ENCODE measurements around the gene TXK.

The TXK gene

DNA sequence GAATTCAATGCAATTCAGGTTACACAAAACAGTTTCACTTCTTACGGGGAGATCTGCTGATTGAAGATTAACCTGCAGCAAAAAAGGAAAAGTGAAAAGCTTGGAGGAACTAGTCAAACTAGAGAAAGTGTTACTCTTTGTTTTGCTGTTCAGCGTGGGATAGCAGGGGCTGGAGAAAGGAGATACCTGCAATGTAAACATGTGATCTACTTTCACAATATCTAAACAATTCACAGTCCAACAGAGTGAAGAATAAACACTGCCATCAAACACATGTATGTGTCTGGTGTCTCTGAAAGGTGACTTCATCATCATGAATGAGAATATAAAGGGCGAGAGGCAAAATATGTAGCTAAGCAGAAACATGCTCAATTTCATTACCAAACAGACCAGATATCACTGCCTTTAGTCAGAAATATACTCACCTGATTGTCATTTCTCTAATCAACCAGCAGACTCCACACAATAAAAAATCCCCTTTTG, 91.0 kb downstream of the TXK start:
- H3K27ac ChIP-seq (replicated peaks), result no peak overlapping the region
- no peak for TF ChIP-seq GABPA (IDR thresholded peaks at IDR 0.05; ENCODE audit: low read depth)
- TF ChIP-seq, protein P1, sequence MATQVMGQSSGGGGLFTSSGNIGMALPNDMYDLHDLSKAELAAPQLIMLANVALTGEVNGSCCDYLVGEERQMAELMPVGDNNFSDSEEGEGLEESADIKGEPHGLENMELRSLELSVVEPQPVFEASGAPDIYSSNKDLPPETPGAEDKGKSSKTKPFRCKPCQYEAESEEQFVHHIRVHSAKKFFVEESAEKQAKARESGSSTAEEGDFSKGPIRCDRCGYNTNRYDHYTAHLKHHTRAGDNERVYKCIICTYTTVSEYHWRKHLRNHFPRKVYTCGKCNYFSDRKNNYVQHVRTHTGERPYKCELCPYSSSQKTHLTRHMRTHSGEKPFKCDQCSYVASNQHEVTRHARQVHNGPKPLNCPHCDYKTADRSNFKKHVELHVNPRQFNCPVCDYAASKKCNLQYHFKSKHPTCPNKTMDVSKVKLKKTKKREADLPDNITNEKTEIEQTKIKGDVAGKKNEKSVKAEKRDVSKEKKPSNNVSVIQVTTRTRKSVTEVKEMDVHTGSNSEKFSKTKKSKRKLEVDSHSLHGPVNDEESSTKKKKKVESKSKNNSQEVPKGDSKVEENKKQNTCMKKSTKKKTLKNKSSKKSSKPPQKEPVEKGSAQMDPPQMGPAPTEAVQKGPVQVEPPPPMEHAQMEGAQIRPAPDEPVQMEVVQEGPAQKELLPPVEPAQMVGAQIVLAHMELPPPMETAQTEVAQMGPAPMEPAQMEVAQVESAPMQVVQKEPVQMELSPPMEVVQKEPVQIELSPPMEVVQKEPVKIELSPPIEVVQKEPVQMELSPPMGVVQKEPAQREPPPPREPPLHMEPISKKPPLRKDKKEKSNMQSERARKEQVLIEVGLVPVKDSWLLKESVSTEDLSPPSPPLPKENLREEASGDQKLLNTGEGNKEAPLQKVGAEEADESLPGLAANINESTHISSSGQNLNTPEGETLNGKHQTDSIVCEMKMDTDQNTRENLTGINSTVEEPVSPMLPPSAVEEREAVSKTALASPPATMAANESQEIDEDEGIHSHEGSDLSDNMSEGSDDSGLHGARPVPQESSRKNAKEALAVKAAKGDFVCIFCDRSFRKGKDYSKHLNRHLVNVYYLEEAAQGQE (IDR thresholded peaks at IDR 0.05; ENCODE audit: insufficient replicate concordance, low read depth), result no peak
- no peak for TF ChIP-seq POLR2AphosphoS5 (IDR thresholded peaks at IDR 0.05; ENCODE audit: low read depth)
- TF ChIP-seq SPI1 (IDR thresholded peaks at IDR 0.05; ENCODE audit: borderline replicate concordance, low read depth), result no peak
- TF ChIP-seq, protein P2, sequence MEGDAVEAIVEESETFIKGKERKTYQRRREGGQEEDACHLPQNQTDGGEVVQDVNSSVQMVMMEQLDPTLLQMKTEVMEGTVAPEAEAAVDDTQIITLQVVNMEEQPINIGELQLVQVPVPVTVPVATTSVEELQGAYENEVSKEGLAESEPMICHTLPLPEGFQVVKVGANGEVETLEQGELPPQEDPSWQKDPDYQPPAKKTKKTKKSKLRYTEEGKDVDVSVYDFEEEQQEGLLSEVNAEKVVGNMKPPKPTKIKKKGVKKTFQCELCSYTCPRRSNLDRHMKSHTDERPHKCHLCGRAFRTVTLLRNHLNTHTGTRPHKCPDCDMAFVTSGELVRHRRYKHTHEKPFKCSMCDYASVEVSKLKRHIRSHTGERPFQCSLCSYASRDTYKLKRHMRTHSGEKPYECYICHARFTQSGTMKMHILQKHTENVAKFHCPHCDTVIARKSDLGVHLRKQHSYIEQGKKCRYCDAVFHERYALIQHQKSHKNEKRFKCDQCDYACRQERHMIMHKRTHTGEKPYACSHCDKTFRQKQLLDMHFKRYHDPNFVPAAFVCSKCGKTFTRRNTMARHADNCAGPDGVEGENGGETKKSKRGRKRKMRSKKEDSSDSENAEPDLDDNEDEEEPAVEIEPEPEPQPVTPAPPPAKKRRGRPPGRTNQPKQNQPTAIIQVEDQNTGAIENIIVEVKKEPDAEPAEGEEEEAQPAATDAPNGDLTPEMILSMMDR (IDR thresholded peaks at IDR 0.05; ENCODE audit: insufficient read depth, low read length), result no peak
- H3K4me3 ChIP-seq (replicated peaks; ENCODE audit: insufficient read depth, low read length), result no peak overlapping the region
- DNase-seq (ENCODE audit: low read depth in 1 of 2, low spot score in 1 of 2), result no peak
- H3K27me3 ChIP-seq (ENCODE audit: insufficient read depth, poor library complexity, severe bottlenecking), result no peaks in the 10 kb centered on the region

DNA sequence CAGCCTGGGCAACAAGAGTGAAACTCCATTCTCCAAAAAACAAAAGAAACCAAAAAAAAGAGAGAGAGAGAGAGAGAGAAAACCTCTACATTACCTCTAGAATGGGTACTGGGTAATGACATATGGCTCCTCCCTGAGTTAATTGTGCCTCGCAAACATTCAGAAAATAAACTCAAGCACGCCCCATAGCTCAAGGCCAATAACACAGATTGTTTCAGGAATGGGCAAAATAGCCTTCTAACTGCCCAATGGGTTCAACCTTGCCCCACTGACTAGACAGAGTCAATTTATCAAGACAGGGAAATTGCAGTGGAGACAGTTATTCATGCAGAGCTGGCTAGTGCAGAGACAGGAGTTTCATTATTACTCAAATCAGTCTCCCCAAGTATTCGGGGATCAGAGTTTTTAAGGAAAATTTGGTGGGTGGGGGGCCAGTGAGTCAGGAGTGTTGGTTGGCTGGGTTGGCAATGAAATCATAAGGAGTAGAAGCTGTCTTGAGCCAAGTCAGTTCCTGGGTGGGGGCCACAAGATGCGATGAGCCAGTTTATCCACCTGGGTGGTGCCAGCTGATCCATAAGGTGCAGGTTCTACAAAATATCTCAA, 92.4 kb downstream of the TXK start:
- Histone ChIP-seq H3K27me3 (ENCODE audit: insufficient read depth, poor library complexity, severe bottlenecking) (no peaks in the 10 kb centered on the region), H3K27ac (replicated peaks) (no peak overlapping the region), H3K4me3 (replicated peaks; ENCODE audit: insufficient read depth, low read length) (no peak overlapping the region)
- DNase-seq (ENCODE audit: low read depth in 1 of 2, low spot score in 1 of 2), result no peak
- no peak for TF ChIP-seq POLR2AphosphoS5 (IDR thresholded peaks at IDR 0.05; ENCODE audit: low read depth)
- no peak for TF ChIP-seq SPI1 (IDR thresholded peaks at IDR 0.05; ENCODE audit: borderline replicate concordance, low read depth)
- no peak for TF ChIP-seq GABPA (IDR thresholded peaks at IDR 0.05; ENCODE audit: low read depth)
- TF ChIP-seq, protein P1 (IDR thresholded peaks at IDR 0.05; ENCODE audit: insufficient replicate concordance, low read depth), result no peak
- TF ChIP-seq, protein P2 (IDR thresholded peaks at IDR 0.05; ENCODE audit: insufficient read depth, low read length), result no peak

DNA sequence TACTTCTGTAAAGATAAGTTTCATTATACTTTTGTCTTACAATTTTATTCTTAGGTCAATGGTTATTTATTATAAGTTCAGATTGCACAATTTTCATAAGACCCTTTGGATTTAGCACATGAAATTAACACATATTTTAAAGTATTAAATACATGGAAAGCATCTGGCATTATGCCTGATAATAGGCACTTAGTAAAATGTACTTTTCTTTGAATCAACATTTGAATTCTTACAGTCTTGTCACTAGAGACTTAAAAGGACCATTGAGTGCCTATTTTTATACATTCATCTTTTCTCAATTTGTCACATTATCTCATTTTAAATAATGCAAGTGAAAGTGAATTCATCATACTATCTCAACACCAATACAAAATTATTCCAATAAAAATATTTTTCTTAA, 94.5 kb downstream of the TXK start:
- H3K4me3 ChIP-seq (replicated peaks; ENCODE audit: insufficient read depth, low read length), result no peak overlapping the region
- DNase-seq (ENCODE audit: low read depth in 1 of 2, low spot score in 1 of 2), result no peak
- no peak for TF ChIP-seq SPI1 (IDR thresholded peaks at IDR 0.05; ENCODE audit: borderline replicate concordance, low read depth)
- TF ChIP-seq, protein P2 (IDR thresholded peaks at IDR 0.05; ENCODE audit: insufficient read depth, low read length), result no peak
- TF ChIP-seq, protein P1 (IDR thresholded peaks at IDR 0.05; ENCODE audit: insufficient replicate concordance, low read depth), result no peak
- H3K27ac ChIP-seq (replicated peaks), result no peak overlapping the region
- H3K27me3 ChIP-seq (ENCODE audit: insufficient read depth, poor library complexity, severe bottlenecking), result no peaks in the 10 kb centered on the region
